DOHH2 (cell line): ENCODE data around the gene FARS2.

Experiments used
- H3F3A ChIP-seq: fragments of 200-600 bp; sonication (generic), shearing (Covaris generic); 2 replicates; pipeline ENCODE4 v1.6.0; 2016; ENCODE audit warnings: antibody characterized with exemption, mild to moderate bottlenecking; ENCODE audit not compliant: control insufficient read depth, insufficient read depth
- H3K27ac ChIP-seq: fragments of 200-600 bp; sonication (generic); 2 replicates; pipeline ENCODE4 v1.5.1; 2014; ENCODE audit warnings: low read depth, mild to moderate bottlenecking, low read length, moderate library complexity
- H3K27me3 ChIP-seq: fragments of 200-600 bp; sonication (generic); 2 replicates; pipeline ENCODE4 v1.6.1; 2014; ENCODE audit warnings: mild to moderate bottlenecking, low read length, mixed read lengths; ENCODE audit not compliant: control insufficient read depth
- H3K36me3 ChIP-seq: fragments of 200-600 bp; sonication (generic); 2 replicates; pipeline ENCODE4 v1.6.1; 2014; ENCODE audit warnings: mild to moderate bottlenecking, low read length, moderate library complexity, mixed read lengths; ENCODE audit not compliant: control insufficient read depth
- H3K4me1 ChIP-seq: fragments of 200-600 bp; sonication (generic); 2 replicates; pipeline ENCODE4 v1.6.1; 2014; ENCODE audit warnings: mild to moderate bottlenecking, low read length, mixed read lengths; ENCODE audit not compliant: control insufficient read depth
- H3K4me2 ChIP-seq: fragments of 200-600 bp; sonication (generic); 2 replicates; pipeline ENCODE4 v1.6.0; 2014; ENCODE audit warnings: mild to moderate bottlenecking, low read length, moderate library complexity
- H3K4me3 ChIP-seq: fragments of 200-600 bp; sonication (generic); 2 replicates; pipeline ENCODE4 v1.5.1; 2014; ENCODE audit warnings: mild to moderate bottlenecking, low read length, mixed read lengths
- H3K79me2 ChIP-seq: fragments of 200-600 bp; sonication (generic); 2 replicates; pipeline ENCODE4 v1.6.1; 2014; ENCODE audit warnings: mild to moderate bottlenecking, low read length, mixed read lengths; ENCODE audit not compliant: control insufficient read depth
- H3K9me2 ChIP-seq: fragments of 200-600 bp; sonication (generic); replicated peaks from 2 replicates; pipeline ENCODE4 v1.6.1; 2014; ENCODE audit warnings: mild to moderate bottlenecking, low read length, mixed read lengths; ENCODE audit not compliant: control insufficient read depth
- H3K9me3 ChIP-seq: fragments of 200-600 bp; sonication (generic); 2 replicates; pipeline ENCODE4 v1.6.1; 2014; ENCODE audit warnings: antibody characterized with exemption, low read length, mixed read lengths; ENCODE audit not compliant: control insufficient read depth, insufficient read depth
- H4K20me1 ChIP-seq: fragments of 200-600 bp; sonication (generic); 2 replicates; pipeline ENCODE4 v1.6.0; 2014; ENCODE audit warnings: low read depth, mild to moderate bottlenecking, antibody characterized with exemption, low read length, moderate library complexity; ENCODE audit not compliant: control insufficient read depth, insufficient read depth
- CTCF ChIP-seq: fragments of 200-600 bp; sonication (generic); IDR thresholded peaks from one replicate; pipeline ENCODE4 v1.5.1; 2014; ENCODE audit warnings: antibody characterized with exemption, mild to moderate bottlenecking, low read depth, low read length; ENCODE audit not compliant: poor library complexity, severe bottlenecking
- EZH2phosphoT487 ChIP-seq: fragments of 200-600 bp; sonication (generic); IDR thresholded peaks from 2 replicates; pipeline ENCODE4 v1.6.1; 2017; ENCODE audit warnings: borderline replicate concordance, mild to moderate bottlenecking, antibody characterized with exemption, low read length, moderate library complexity, mixed read lengths

FARS2 gene

DNA sequence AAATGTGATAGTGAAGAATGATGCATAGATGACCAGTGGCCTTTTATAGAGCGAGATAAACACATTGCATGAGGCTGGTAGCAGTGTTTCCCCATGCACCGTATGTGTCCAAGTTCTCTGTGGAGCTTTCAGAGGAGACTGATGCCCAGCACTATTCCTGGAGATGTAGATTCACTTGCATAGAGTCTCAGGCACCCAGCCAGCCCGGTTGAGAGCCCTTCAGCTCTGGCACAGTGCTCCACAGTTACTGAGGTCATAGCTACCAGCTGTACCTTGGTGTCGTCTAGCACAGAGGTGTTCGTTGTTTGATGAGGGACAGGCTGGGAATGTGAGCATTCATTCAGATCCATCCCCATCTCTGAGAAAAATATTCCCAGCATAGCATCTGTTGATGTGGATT is 328.9 kb downstream of the FARS2 start:
- no peaks in the 10 kb centered on the region for H3K9me2 ChIP-seq
- no peak overlapping the region for H3K4me3 ChIP-seq
- no peaks in the 10 kb centered on the region for H3K4me1 ChIP-seq
- H3K4me2 ChIP-seq, result no peak overlapping the region
- H3K27me3 ChIP-seq, result no peaks in the 10 kb centered on the region
- H4K20me1 ChIP-seq, result no peaks in the 10 kb centered on the region
- no peak overlapping the region for H3K27ac ChIP-seq
- peaks cover 4% of the 10 kb centered on the region; the same call in 1 of the 2 replicates for H3K9me3 ChIP-seq
- TF ChIP-seq CTCF (no peak), EZH2phosphoT487 (no peak)
- H3F3A ChIP-seq, result no peaks in the 10 kb centered on the region
- H3K79me2 ChIP-seq, result no peaks in the 10 kb centered on the region
- H3K36me3 ChIP-seq, result no peaks in the 10 kb centered on the region

- no peaks in the 10 kb centered on the region for H3K27me3 ChIP-seq
- H3K27ac ChIP-seq, result no peak overlapping the region
- H3K4me3 ChIP-seq, result no peak overlapping the region
- no peak for TF ChIP-seq EZH2phosphoT487
- no peak for TF ChIP-seq CTCF
- no peaks in the 10 kb centered on the region for H3K79me2 ChIP-seq
- no peaks in the 10 kb centered on the region for H3K9me3 ChIP-seq
- no peaks in the 10 kb centered on the region for H3F3A ChIP-seq
- H3K36me3 ChIP-seq, result no peaks in the 10 kb centered on the region
- no peak overlapping the region for H3K4me2 ChIP-seq
- no peaks in the 10 kb centered on the region for H3K9me2 ChIP-seq
- H4K20me1 ChIP-seq, result no peaks in the 10 kb centered on the region
- H3K4me1 ChIP-seq, result no peaks in the 10 kb centered on the region
These were observed 331.7 kb downstream of the FARS2 start for GRCh38 chr6:5592886-5593519.

DNA sequence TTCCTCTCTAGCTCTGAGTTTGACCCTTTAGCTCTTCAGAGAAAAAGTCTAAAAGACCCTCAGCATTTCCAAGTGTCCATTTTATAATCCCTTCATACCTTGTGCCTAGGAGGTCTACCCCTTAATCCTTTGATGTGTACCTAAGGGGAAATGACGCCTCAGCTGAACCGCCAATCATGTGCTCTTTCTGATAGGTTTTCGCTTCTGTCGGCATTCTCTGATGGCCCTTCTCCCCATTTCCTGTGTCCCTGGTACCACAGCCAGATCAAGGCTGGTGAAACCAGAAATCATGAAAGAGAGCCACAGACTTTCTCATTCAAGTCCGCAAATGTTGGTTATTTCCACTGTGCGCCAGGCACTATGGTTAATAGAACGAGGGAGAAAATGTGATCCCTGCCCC is 333.9 kb downstream of the FARS2 start:
- Histone ChIP-seq H3K9me3 (no peaks in the 10 kb centered on the region), H3K27me3 (no peaks in the 10 kb centered on the region), H3K4me3 (no peak overlapping the region), H3F3A (no peaks in the 10 kb centered on the region), H3K4me2 (no peak overlapping the region), H3K36me3 (no peaks in the 10 kb centered on the region), H3K9me2 (no peaks in the 10 kb centered on the region), H3K4me1 (no peaks in the 10 kb centered on the region), H3K27ac (no peak overlapping the region), H4K20me1 (no peaks in the 10 kb centered on the region), H3K79me2 (no peaks in the 10 kb centered on the region)
- TF ChIP-seq CTCF (no peak), EZH2phosphoT487 (no peak)
